ENCODE measurements around the gene RASAL2. TPM values are rescaled to one million over a fixed set of nuclear protein-coding genes. Genes with fewer than 3 reads are reported as not detected.
"Not testable (repeated sequence)": the region's sequence is repeated elsewhere in the genome, so short reads cannot be mapped to it uniquely, and the experiment has no call there.

RASAL2 gene
- total RNA-seq, 2 donors from 2014 or later: 31.0 to 34.8 TPM

DNA sequence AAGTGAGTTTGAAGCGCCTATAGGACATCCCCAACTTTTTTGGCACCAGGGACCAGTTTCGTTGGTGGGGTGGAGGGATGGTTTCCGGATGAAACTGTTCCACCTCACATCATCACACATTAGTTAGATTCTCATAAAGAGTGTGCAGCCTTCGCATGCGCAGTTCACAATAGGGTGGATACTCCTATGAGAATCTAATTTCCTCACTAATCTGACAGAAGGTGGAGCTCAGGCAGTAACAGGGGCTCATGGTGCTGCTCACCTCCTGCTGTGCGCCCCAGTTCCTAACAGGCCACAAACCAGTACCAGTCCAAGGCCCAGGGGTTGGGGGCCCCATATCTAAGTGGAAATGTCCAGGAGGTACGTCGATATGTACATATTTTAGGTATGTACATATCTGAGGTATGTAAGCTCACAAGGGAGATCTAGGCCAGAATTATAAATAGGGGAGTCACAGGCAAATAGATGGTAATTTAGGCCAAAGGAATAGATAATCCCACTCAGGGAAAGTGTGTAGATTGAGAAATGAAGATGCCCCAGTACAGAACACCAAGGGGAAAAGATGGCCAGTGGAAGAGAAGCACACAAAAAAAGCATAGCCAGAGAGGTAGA lies 27.5 kb upstream of the RASAL2 start:
- DNase-seq (ENCODE audit: low spot score): no peak
- intact Hi-C loops (cut with DNase I): no loop called here

DNA sequence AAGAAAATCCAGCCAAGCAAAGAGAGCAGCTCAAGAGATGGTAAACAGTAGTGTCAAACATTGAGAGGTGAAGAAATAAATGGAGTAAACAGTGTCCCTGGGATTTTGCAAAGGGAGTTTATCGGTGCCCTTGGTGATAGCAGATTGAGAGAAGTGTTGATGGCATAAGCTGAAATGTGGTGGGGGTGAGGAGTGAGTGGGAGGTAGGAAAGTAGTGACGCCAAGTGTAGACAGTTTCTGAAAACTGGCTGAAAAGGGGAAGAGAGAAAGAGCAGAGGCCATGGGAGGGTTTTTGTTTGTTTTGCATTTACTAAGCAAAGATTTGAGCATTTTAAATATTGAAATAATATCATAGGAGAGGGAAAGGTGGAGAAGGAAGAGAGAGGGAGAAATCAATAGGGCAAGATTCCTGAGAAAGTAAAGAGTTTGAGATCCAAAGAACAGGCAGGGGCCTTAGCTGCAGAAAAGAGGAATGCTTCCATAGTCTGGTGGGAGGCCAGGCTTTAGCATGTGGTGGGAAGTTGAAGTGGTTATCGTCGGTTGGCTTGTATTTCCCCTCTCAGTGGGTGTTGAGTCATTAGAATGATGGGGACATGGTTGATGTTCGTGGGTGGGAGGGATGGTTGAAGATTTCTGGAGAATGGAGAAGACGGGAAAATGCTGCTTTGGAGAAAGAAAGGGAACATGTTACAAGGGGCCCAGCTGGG lies 26.8 kb upstream of the RASAL2 start:
- no peak for DNase-seq (ENCODE audit: low spot score)
- intact Hi-C loops (cut with DNase I): no loop called here

DNA sequence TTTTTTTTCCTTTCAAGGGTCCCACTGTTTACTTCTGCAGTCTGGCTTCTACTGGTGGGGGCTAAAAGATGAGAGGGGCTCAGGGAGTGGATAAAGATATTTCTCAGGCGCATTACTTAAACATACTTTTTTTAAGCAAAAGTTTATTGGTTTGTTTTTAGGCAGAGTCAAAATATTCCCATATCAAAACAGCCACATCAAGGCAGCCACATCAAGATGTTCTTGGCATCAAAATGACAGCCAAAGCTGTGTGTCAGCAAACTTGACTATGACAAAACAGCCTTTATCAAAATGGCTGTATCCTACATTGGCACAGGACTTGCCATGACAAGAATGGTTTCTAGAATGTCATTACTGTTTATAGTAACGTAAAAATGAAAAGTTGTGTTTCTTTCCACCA lies 22.1 kb upstream of the RASAL2 start:
- intact Hi-C loops (cut with DNase I): no loop called here
- DNase-seq (ENCODE audit: low spot score): no peak

DNA sequence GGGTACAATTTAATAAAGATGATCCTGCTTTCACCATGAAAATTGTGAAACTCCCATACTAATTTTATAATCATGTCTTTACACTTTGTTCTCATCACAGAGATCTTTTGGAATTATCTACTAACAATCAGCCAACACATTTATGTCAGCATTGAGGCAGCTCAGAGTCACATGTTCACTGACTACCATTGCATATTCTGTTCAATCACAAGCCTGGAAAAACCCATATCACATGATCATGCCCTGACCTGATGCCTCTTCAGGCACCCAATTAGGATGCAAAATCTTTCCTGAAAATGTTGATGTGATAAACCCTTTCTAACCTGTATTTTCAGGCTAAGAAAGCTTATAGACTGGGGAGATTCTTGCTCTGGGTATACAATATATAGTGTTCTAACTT lies 21.6 kb upstream of the RASAL2 start:
- intact Hi-C loops (cut with DNase I): no loop called here
- DNase-seq (ENCODE audit: low spot score): no peak

DNA sequence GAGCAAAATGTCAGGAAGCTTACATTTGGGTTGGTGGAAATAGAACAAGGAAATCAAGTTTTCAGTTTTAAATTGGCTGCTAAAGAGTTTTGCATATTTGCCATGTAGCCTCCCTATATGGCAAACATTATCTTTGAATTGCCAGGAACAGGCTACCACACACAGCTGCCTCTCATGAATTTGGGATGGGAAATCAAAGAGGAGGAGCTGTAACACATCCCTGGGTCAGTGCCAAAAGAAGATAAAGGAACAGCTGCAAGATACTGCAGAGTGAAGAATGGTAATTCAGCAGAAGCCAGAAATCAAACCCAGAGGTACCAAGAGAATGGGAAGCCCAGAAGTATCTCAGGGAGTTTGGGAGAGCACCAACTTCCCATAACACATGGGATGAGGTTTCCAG lies 18.6 kb upstream of the RASAL2 start:
- intact Hi-C loops (cut with DNase I): no loop called here
- no peak for DNase-seq (ENCODE audit: low spot score)

- intact Hi-C loops (cut with DNase I): no loop called here
- no peak for DNase-seq (ENCODE audit: low spot score)
Measured at GRCh38 chr1:178076607-178077006, 17.3 kb upstream of the RASAL2 start.

DNA sequence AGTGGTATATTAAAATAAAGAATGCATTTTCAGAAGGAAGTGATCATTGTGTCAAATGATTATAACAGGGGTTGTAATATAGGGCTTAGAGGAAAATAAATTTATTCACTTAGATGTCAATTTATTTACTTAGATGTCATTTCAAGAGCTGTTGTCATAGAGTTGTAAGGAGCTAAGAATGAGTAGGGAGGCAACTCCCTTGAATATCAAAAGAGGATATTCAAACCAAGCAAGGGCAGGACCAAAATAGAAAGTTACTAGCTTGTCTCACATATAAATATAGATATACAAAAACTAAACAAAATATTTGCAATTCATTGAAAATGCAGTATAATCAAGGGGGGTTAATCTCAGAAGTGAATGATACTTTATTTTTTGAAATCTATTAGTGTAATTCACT lies 16.0 kb upstream of the RASAL2 start:
- intact Hi-C loops (cut with DNase I): no loop called here
- no peak for DNase-seq (ENCODE audit: low spot score)

GRCh38 chr1:178086294-178086693 lies 7.6 kb upstream of the RASAL2 start:
- intact Hi-C loops (cut with DNase I): no loop called here
- DNase-seq (ENCODE audit: low spot score): no peak

- intact Hi-C loops (cut with DNase I): no loop called here
- no peak for DNase-seq (ENCODE audit: low spot score)
Measured at GRCh38 chr1:178086766-178087165, 7.1 kb upstream of the RASAL2 start.

- intact Hi-C loops (cut with DNase I): no loop called here
Measured at GRCh38 chr1:178088651-178089050, 5.3 kb upstream of the RASAL2 start.

DNA sequence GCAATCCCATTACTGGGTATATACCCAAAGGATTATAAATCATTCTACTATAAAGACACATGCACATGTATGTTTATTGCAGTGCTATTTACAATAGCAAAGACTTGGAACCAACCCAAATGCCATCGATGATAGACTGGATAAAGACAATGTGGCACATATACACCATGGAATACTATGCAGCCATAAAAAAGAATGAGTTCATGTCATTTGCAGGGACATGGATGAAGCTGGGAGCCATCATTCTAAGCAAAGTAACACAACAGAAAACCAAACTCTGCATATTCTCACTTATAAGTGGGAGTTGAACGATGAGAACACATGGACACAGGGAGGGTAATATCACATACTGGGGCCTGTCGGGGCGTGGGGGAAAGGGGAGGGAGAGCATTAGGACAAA lies 2.5 kb upstream of the RASAL2 start:
- not testable (repeated sequence) for DNase-seq (ENCODE audit: low spot score)
- intact Hi-C loops (cut with DNase I): loop anchor here in 1 of 2 donors (10.0 kb wide), 1 partner anchor 57 kb away; no protein-coding TSS in a partner anchor

More at GRCh38 chr1:178088651-178089050, 5.3 kb upstream of the RASAL2 start:
- no peak for DNase-seq (ENCODE audit: low spot score)

DNA sequence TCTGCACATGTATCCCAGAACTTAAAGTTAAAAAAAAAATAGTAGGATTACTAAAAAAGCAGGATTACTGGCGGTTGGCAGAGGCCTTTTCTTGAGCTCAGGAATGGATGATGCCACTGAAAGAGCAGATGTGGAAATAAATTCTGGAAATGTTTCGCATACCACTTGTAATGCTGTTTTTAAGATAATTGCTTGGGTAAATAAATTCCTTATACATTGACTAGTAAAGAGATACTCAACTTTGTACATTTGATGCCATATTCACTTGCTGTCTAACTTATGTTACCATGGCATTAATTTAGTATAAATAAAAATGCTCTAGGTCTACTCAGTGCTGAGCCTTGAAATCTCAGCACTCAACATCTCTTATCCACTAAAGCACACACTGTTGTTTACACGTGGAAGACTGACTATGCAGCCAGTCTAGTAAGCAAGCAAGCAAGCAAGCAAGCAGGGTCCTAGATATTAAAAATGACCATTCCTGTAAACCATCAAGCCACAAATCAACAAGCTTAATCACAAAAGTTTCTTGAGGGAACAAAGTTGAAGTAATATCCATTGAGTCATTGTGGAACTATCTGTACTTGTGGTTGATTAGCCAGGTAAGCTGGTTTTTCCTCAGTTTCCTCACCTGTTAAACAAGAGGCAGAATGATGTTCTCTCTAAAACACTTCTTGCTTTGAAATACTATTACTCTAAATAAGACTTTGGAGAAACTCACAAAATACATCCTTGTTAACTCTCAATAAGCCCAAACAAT lies 1.7 kb upstream of the RASAL2 start:
- no peak for DNase-seq (ENCODE audit: low spot score)
- intact Hi-C loops (cut with DNase I): loop anchor here in 1 of 2 donors (10.0 kb wide), 1 partner anchor 57 kb away; no protein-coding TSS in a partner anchor

GRCh38 chr1:178092878-178093493 lies 918 bp upstream of the RASAL2 start:
- intact Hi-C loops (cut with DNase I): loop anchor here in 1 of 2 donors (10.0 kb wide), 1 partner anchor 58 kb away; no protein-coding TSS in a partner anchor
- peak; percentile 78 for DNase-seq (ENCODE audit: low spot score)

DNA sequence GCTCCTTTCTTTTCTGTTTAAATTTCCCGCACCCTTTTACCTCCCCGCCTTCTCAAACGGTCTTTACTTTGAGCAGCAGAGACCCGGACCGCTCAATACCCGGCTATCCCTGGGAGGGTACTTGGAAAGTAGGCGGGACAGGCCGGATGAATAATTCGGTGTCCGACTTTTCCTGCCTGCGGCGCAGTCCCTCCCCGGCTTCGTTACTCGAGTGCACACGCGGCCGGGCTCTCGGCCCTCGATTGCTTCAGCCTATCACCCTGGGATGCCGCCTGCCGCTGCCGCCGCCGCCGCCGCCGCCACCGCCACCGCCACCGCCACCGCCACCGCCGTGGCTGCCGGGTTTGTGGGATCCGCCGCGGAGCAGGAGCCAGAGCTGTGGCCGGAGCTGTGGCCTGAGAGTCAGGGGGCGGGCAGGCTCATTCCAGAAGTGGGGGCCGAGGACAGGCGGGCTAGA lies 382 bp upstream of the RASAL2 start:
- DNase-seq (ENCODE audit: low spot score): peak; percentile 97
- intact Hi-C loops (cut with DNase I): loop anchor here in 1 of 2 donors (10.0 kb wide), 1 partner anchor 59 kb away; no protein-coding TSS in a partner anchor

- intact Hi-C loops (cut with DNase I): loop anchor here in 1 of 2 donors (10.0 kb wide), 1 partner anchor 60 kb away; no protein-coding TSS in a partner anchor
- DNase-seq (ENCODE audit: low spot score): no peak
Measured at GRCh38 chr1:178094739-178095645, 1.1 kb downstream of the RASAL2 start.

- DNase-seq (ENCODE audit: low spot score): no peak
- intact Hi-C loops (cut with DNase I): loop anchor here in 1 of 2 donors (10.0 kb wide), 1 partner anchor 62 kb away; no protein-coding TSS in a partner anchor
Measured at GRCh38 chr1:178096421-178096820, 2.5 kb downstream of the RASAL2 start.

DNA sequence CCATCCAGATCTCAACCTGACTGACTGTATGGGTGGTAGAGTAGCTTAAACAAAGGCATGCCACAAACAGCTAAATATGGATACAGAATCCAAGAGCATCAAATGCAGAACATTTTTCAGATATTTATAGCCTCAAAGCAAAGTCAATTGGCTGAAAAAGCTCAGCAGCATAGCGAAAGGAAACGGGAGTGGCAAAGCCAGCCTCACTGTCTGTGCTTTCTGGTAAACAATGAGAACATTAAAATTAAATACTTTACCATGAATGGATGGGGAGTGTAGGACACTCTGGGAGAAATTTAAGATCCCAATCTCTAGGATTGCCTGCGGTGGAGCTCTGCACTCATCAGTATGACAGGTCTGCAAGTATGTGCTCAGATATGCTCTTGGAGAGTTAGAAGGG lies 4.4 kb downstream of the RASAL2 start:
- intact Hi-C loops (cut with DNase I): loop anchor here in 1 of 2 donors (10.0 kb wide), 1 partner anchor 63 kb away; no protein-coding TSS in a partner anchor
- DNase-seq (ENCODE audit: low spot score): no peak

- intact Hi-C loops (cut with DNase I): no loop called here
Measured at GRCh38 chr1:178101266-178101630, 7.3 kb downstream of the RASAL2 start.

More at GRCh38 chr1:178101266-178101630, 7.3 kb downstream of the RASAL2 start:
- DNase-seq (ENCODE audit: low spot score): no peak
